OCI-LY7 (cell line): ENCODE results near the gene MFRP. TPM values are rescaled to one million over a fixed set of nuclear protein-coding genes. Genes with fewer than 3 reads are reported as not detected.

ENCODE experiments used
- BruUV-seq: library from RNA; stranded (reverse); fragments of 400-500 nt; replicated peaks from 2 replicates; lab custom pipeline; 2021; lab: Mats Ljungman, UMichigan
- CTCF ChIA-PET: fragments of 300-600 bp; sonication (Branson Sonifier 250); formaldehyde crosslinking; loops from one replicate; lab custom pipeline; 2022; ENCODE audit warnings: antibody characterized with exemption; ENCODE audit not compliant: unreplicated experiment; lab: Charles Lee
- POLR2A ChIA-PET: fragments of 300-600 bp; sonication (Branson Sonifier 250); formaldehyde crosslinking; loops from one replicate; lab custom pipeline; 2022; ENCODE audit warnings: antibody characterized with exemption; lab: Charles Lee
- DNase-seq: peaks from one replicate; pipeline ENCODE4 v3.0.0-alpha.2; 2015; ENCODE audit warnings: low spot score
- H2AFZ ChIP-seq: fragments of 200-600 bp; sonication (generic), shearing (Covaris generic); 2 replicates; pipeline ENCODE4 v1.6.1; 2014; ENCODE audit warnings: mild to moderate bottlenecking, antibody characterized with exemption, low read length, moderate library complexity
- H3K27ac ChIP-seq: fragments of 200-600 bp; sonication (generic); 2 replicates; pipeline ENCODE4 v1.5.1; 2014; ENCODE audit warnings: mixed run types, low read depth, mild to moderate bottlenecking, moderate library complexity, low read length, inconsistent platforms; ENCODE audit not compliant: poor library complexity, severe bottlenecking
- H3K36me3 ChIP-seq: fragments of 200-600 bp; sonication (generic); 2 replicates; pipeline ENCODE4 v1.6.1; 2014; ENCODE audit warnings: mild to moderate bottlenecking, antibody characterized with exemption, low read length, moderate library complexity, mixed read lengths; ENCODE audit not compliant: insufficient read depth
- H3K4me1 ChIP-seq: fragments of 200-600 bp; sonication (generic); 2 replicates; pipeline ENCODE4 v1.5.1; 2014; ENCODE audit warnings: mild to moderate bottlenecking, low read length; ENCODE audit not compliant: insufficient read depth, poor library complexity, severe bottlenecking
- H3K4me2 ChIP-seq: fragments of 200-600 bp; sonication (generic); 2 replicates; pipeline ENCODE4 v1.6.1; 2014; ENCODE audit warnings: mild to moderate bottlenecking, low read length
- H3K4me3 ChIP-seq: fragments of 200-600 bp; sonication (generic); 2 replicates; pipeline ENCODE4 v1.5.1; 2014; ENCODE audit warnings: mild to moderate bottlenecking, low read depth, low read length; ENCODE audit not compliant: poor library complexity, severe bottlenecking
- H3K79me2 ChIP-seq: fragments of 200-600 bp; sonication (generic); 2 replicates; pipeline ENCODE4 v1.6.1; 2016; ENCODE audit warnings: low read depth, mild to moderate bottlenecking, low read length, moderate library complexity, mixed read lengths; ENCODE audit not compliant: insufficient read depth
- H3K9me2 ChIP-seq: fragments of 200-600 bp; sonication (generic); 2 replicates; pipeline ENCODE4 v1.6.1; 2016; ENCODE audit warnings: mild to moderate bottlenecking, low read length, mixed read lengths; ENCODE audit not compliant: insufficient read depth
- H3K9me3 ChIP-seq: fragments of 200-600 bp; sonication (generic); 2 replicates; pipeline ENCODE4 v1.6.1; 2014; ENCODE audit warnings: mild to moderate bottlenecking, mixed run types, low read length, mixed read lengths
- H4K20me1 ChIP-seq: fragments of 200-600 bp; sonication (generic); 2 replicates; pipeline ENCODE4 v1.6.1; 2014; ENCODE audit warnings: mild to moderate bottlenecking, antibody characterized with exemption, low read length, moderate library complexity, mixed read lengths; ENCODE audit not compliant: insufficient read depth
- CTCF ChIP-seq: fragments of 200-600 bp; sonication (generic); conservative IDR thresholded peaks from 2 replicates; pipeline ENCODE4 v1.5.1; 2014; ENCODE audit warnings: mild to moderate bottlenecking, antibody characterized with exemption, low read length, moderate library complexity, mixed read lengths
- EZH2phosphoT487 ChIP-seq: fragments of 200-600 bp; sonication (generic); IDR thresholded peaks from 2 replicates; pipeline ENCODE4 v1.6.1; 2018; ENCODE audit warnings: low read depth, borderline replicate concordance, mild to moderate bottlenecking, mixed run types, antibody characterized with exemption, low read length, moderate library complexity, mixed read lengths
- intact Hi-C: fragments of 100-400 bp; cut with micrococcal nuclease; formaldehyde crosslinking; loops from one replicate; pipeline ENCODE4 v1.10.0; 2022; ENCODE audit not compliant: unreplicated experiment
- total RNA-seq, 2 experiments: library from RNA; depleted of rRNA in 1 of 2; stranded (reverse); fragments of >200 nt in 1 of 2; shearing (Covaris generic) in 1 of 2; gene quantifications; 2 replicates each; pipeline ENCODE4 v1.2.3, GENCODE V29; 2014 to 2022

MFRP gene
- total RNA-seq, 2 experiments from 2014 or later: not detected

GRCh38 chr11:119339589-119340334 is 6.7 kb downstream of the MFRP start:
- BruUV-seq: no TSS peak
- CTCF ChIA-PET: interaction anchor here (1.0 to 1.3 kb wide), 2 partner anchors 11 to 36 kb away, joined by 4 to 6 read pairs; no protein-coding TSS in a partner anchor
- Histone ChIP-seq H4K20me1 (no peaks in the 10 kb centered on the region), H3K4me2 (no peak overlapping the region), H3K4me3 (no peak overlapping the region), H3K9me3 (no peaks in the 10 kb centered on the region), H3K4me1 (peaks cover 41% of the 10 kb centered on the region), H2AFZ (no peak overlapping the region), H3K36me3 (peaks cover 6% of the 10 kb centered on the region; the same call in 1 of the 2 replicates), H3K79me2 (peaks cover 8% of the 10 kb centered on the region; the same call in 1 of the 2 replicates), H3K27ac (no peak overlapping the region), H3K9me2 (no peaks in the 10 kb centered on the region)
- intact Hi-C loops: loop anchor here (5.0 kb wide), 1 partner anchor 133 kb away; no protein-coding TSS in a partner anchor
- DNase-seq: peak; percentile 35
- POLR2A ChIA-PET: no interaction called here
- TF ChIP-seq EZH2phosphoT487: no peak
- TF ChIP-seq CTCF: peak; percentile 80

GRCh38 chr11:119338965-119339588 is 7.4 kb downstream of the MFRP start:
- H2AFZ ChIP-seq: no peak overlapping the region
- no peaks in the 10 kb centered on the region for H3K9me2 ChIP-seq
- no peak overlapping the region for H3K27ac ChIP-seq
- no TSS peak for BruUV-seq
- ChIA-PET CTCF (interaction anchor here (0.7 to 2.0 kb wide), 5 partner anchors 11 to 35 kb away, joined by 3 to 16 read pairs (median 4); no protein-coding TSS in a partner anchor), POLR2A (interaction anchor here (1.1 kb wide), 1 partner anchor 37 kb away, joined by 4 read pairs; no protein-coding TSS in a partner anchor)
- H3K9me3 ChIP-seq: no peaks in the 10 kb centered on the region
- no peaks in the 10 kb centered on the region for H4K20me1 ChIP-seq
- H3K36me3 ChIP-seq: peaks cover 6% of the 10 kb centered on the region; the same call in 1 of the 2 replicates
- H3K4me3 ChIP-seq: no peak overlapping the region
- peaks cover 42% of the 10 kb centered on the region for H3K4me1 ChIP-seq
- H3K4me2 ChIP-seq: no peak overlapping the region; the same call in 1 of the 2 replicates
- intact Hi-C loops: loop anchor here (1.0 to 5.0 kb wide), 2 partner anchors 35 to 133 kb away; no protein-coding TSS in a partner anchor
- peaks cover 10% of the 10 kb centered on the region; the same call in 1 of the 2 replicates for H3K79me2 ChIP-seq
- no peak for DNase-seq
- no peak for TF ChIP-seq CTCF
- TF ChIP-seq EZH2phosphoT487: no peak
